ENCODE results near the gene UNC80.

DNA sequence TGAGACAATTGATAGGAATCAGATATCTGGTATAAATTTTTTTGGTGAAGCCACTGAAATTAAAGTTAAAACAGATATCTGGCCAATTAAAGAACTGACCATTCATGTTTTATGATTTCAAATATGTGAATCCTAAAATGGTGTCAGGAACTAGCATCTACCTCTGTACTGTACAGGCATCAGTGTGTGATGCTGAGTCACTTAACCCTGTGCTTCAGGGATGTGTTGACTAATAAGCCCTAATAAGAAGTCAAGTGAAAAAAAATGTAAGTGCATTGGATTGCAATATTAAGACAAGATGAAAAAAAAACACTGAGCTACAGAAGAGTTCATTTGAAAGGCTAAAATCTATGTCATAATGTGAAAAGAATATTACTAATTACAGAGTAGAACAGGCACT is 9.1 kb upstream of the UNC80 start:
- no peak for TF ChIP-seq EZH2 (IDR thresholded peaks at IDR 0.05; ENCODE audit: borderline replicate concordance)
- TF ChIP-seq, protein P1, sequence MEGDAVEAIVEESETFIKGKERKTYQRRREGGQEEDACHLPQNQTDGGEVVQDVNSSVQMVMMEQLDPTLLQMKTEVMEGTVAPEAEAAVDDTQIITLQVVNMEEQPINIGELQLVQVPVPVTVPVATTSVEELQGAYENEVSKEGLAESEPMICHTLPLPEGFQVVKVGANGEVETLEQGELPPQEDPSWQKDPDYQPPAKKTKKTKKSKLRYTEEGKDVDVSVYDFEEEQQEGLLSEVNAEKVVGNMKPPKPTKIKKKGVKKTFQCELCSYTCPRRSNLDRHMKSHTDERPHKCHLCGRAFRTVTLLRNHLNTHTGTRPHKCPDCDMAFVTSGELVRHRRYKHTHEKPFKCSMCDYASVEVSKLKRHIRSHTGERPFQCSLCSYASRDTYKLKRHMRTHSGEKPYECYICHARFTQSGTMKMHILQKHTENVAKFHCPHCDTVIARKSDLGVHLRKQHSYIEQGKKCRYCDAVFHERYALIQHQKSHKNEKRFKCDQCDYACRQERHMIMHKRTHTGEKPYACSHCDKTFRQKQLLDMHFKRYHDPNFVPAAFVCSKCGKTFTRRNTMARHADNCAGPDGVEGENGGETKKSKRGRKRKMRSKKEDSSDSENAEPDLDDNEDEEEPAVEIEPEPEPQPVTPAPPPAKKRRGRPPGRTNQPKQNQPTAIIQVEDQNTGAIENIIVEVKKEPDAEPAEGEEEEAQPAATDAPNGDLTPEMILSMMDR (IDR thresholded peaks at IDR 0.05; ENCODE audit: poor library complexity), result no peak

Measured in hepatocyte (in vitro differentiated cells).